IPS-11a (cell line): ENCODE data around the gene QPCT.
"Not testable (repeated sequence)": the region's sequence is repeated elsewhere in the genome, so short reads cannot be mapped to it uniquely, and the experiment has no call there.

Source experiments
- H3K4me3 ChIP-seq: one replicate; pipeline ENCODE4 v1.5.1; 2013; ENCODE audit warnings: low read depth, low read length, control low read depth

The QPCT gene

DNA sequence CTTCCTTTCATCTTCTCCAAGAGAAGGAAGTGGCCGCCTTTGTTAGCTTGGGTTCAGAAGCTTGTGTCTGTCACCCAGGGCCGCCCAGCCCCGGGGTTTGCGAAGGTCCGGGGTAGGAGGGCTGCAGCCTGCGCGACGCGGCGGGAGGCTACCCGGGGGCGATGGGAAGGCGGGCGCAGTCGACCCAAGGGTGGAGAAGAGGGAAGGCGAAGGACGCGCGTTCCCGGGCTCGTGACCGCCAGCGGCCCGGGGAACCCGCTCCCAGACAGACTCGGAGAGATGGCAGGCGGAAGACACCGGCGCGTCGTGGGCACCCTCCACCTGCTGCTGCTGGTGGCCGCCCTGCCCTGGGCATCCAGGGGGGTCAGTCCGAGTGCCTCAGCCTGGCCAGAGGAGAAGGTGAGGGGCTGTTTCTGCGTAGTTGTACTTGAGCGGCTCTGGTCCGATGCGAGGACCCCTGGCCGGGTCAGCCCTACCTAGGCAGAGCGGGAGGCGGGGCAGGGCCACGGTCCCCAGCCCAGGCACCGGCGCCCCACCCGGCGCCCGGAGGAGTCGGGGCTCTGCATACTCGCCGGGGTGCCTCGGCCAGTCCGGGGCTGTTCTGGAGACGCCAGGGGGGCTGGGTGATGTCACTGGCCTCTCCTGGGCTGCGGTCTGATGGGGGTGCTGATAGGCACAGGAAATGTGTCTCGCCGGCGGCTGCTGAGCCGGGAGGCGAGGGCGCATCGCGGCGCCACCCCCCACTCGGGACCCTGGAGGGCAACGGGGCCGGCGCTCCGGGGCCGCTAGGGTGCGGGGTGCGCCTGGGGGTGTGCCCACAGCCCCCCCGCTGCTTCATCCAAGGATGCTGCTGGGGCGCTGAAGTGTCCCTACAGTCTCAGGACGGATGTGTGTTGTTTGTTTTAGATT is at the start of gene QPCT:
Gene QPCT, plus strand, starts transcription at position 178 of the 909 bp plus-strand sequence. Its CDS starts 102 bp downstream, at position 280.
- H3K4me3 ChIP-seq, result peak within 1 kb of the TSS; percentile 63

DNA sequence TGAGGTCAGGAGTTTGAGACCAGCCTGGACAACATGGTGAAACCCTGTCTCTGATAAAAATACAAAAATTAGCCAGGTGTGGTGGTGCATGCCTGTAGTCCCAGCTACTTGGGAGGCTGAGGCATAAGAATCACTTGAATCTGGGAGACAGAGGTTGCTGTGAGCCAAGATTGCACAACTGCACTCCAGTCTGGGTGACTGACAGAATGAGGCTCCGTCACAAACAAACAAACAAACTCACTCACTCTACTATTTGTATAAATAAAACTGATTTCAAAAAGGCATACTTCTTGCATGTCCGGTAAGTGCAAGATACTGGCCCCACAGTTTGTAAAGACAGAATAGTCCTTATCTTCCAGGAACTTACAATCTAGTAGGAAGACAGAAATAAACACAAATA is 49.6 kb upstream of the QPCT start:
- H3K4me3 ChIP-seq, result not testable (repeated sequence)

DNA sequence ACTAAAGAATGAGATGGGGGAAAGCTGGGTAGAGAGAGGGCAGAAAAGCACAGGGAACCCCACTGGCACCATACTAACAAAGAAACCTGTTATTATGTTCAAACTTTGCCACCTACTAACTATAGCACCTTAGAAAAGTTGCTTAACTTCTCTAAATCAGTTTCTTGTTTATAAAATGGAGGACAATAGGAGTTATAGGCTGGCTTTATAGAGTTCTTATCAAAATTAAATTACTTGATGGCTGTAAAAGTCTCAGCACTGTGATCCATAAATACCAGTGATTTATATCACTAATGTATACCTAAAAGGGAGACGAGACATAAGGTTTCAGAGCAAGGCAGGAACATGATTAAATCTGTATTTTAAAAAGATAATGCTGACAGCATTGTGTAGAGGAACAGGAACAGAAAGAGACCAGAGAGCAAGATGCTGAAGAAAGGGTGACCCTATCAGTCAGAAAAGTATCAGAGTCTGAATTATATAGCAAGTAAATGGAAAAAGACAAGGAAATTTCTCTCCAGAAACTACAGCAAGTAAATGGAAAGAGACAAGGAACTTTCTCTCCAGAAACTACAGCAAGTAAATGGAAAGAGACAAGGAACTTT is 48.9 kb upstream of the QPCT start:
- H3K4me3 ChIP-seq, result no peak overlapping the region

DNA sequence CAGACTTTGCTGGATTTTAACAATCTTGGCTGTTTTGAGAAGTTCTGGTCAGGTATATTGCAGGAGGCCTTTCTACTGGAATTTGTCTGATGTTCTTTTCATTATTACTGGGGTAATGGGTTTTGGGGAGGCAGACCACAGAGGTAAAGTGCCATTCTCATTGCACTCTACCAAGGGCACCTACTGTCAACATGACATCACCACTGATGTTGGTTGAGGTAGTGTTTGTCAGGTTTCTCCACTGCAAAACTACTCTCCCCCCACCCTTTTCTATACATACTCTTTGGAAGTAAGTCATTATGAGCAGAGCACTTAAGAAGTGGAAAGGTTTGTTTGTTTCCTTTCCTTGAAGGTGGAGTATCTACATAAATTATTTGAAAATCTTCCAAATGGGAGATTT is 46.8 kb upstream of the QPCT start:
- no peak overlapping the region for H3K4me3 ChIP-seq

DNA sequence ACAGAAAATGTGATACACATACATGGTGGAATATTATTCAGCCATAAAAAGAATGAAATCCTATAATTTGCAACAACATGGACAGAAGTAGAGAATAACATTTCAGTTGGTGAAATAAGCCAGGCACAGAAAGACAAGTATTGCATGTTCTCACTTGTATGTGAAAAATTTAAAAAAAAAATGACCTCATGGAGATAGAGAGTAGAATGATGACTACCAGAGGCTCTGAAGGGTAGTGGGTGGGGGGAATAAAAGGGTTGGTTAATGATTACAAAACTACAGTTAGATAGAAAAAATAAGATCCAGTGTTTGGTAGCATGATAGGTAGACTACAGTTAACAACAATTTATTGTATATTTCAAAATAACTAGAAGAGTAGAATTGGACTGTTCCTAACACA is 44.3 kb upstream of the QPCT start:
- H3K4me3 ChIP-seq, result no peak overlapping the region

DNA sequence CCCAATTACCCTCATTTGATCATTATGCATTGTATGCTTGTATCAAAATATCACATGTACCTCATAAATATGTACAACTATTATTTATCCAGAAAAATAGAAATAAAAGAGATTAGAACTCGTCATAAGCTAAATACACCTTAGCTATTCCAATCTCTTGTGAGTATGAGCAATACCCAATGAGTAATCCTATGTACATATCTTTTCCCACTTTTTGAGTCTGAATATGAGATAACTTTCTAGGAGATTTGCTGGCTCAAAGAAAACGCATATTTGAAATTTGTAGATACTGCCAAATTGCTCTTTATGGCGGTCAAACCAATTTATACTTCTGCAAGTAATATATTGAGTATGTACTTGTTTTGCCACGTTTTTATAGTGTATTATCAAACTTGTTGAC is 43.9 kb upstream of the QPCT start:
- no peak overlapping the region for H3K4me3 ChIP-seq

DNA sequence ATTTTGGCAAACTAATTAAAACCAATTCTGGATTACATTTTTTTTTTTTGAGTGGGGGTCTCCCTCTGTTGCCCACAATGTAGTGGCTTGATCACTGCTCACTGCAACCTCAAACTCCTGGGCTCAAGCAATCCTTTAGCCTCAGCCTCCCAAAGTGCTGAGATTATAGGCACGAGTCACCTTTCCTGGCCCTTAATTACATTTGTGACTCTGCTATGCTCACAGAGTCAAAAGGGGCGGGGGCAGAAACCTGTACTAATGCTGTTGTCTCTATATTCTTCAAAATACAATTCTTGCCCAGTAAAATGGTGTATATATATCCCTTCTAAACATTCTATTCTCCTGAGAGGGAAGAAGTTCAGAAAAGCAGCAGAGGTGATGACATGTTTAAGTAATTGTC is 43.0 kb upstream of the QPCT start:
- H3K4me3 ChIP-seq, result no peak overlapping the region

DNA sequence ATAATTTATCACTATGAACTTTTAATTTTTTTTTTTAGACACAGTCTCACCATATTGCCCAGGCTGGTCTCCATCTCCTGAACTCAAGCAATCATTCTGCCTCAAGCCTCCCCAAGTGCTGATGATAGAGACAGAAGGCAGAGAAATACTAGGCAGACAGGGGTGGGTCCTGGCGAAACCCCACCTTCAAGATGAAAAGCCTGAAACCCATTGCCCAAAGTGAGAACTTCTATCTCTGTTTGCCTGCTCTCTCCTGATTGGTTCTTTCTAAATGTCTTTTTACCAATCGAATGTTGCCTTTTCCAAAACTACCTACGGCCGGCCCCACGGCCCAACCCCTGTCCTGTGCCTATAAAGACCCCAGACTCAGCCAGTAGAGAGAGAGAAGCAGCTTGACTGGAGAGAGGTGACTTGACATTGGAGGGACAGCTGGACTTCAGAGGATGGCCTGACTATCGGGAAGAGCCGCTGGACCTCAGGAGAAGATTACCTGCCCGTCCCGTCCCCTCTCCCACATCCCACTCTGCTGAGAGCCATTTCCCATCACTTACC is 41.7 kb upstream of the QPCT start:
- H3K4me3 ChIP-seq, result no peak overlapping the region

DNA sequence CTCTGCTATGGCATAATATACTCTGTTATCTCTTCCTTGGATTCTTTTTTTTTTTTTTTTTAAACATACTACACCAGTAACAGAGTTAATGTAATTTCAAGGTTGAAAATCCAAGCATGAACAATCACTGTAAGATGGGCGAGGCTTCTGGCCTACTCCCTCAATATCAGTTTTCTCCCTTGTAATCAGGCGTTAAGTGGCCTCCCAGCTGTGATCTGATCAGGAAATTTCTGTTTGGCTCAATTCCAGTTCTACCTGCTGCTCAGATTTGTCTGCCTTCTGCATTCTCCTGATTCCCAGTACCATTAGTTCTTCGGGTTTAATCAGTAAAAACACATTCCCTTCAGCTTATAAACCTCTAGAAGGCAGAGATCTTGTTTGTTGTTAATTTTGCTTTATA is 38.4 kb upstream of the QPCT start:
- no peak overlapping the region for H3K4me3 ChIP-seq

DNA sequence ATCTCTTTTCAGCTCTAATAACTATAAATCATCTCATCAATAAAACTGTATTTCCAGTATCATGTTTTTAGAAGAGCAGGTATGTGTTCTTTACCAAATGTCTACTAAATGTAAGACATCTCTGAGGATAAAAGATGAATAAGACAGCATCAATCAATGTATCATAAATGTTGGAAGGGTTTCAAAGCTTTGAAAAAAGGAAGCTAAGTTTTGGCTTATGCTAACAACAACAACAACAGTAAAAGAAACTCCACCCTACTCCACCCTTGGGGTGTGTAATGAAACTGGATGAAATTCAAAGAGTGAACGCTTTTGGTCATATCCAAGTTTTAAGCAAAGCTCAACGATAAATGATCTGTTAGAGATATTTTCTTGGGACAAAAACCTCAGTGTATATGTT is 36.9 kb upstream of the QPCT start:
- no peak overlapping the region for H3K4me3 ChIP-seq

DNA sequence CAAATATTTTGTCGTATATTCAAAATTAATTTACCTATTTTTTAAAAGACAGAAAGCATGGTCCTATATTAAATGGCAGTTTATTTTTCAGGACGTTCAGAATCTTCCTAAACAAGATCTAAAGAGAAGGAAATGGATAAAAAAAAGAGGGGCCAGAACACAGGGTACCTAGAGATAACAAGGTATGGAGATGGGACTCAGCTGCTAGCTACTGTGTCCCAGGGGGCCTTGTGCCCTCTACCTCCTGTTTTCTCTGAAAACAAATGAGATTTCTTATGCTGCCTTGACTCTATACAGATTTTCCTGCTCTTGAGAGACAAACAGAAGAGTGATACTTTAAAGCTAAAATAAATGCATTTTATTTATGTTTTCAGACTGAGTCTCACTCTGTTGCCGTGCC is 29.1 kb upstream of the QPCT start:
- no peak overlapping the region for H3K4me3 ChIP-seq

DNA sequence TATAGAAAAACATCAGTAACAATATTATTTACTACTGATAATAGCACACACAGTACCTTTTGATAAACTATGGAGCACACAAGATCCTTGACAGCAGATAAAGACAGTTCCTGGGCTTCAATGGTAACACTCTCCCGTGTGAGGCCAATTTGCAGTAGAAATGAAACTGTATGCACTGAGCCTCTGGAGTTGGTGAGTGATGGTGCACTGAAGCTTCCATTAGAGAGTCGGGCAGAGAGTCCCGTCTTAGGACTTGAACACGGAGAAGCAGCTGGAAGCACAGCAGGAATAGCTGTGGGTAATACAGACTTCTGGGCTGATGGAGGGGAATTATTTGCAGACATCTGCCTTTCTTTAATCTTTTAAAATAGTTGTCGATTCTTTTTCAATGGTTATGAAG is 28.2 kb upstream of the QPCT start:
- no peak overlapping the region for H3K4me3 ChIP-seq

DNA sequence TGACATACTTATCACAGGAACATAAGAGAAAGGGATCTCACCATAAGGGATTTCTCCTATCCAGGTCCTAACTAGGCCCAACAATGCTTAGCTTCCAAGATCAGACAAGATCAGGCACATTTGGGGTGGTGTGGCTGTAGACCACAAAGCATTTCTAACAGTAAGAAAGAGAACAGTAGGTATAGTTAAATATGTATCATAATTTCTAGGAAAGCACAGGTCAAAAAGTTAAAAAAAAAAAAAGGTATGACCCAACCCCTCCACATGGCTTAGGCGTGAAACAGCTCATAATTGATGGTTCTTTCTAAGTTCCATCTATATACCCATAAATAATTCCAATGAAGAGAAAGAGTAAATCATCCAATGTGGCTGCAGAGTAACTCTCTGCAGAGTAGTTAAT is 26.7 kb upstream of the QPCT start:
- no peak overlapping the region for H3K4me3 ChIP-seq

DNA sequence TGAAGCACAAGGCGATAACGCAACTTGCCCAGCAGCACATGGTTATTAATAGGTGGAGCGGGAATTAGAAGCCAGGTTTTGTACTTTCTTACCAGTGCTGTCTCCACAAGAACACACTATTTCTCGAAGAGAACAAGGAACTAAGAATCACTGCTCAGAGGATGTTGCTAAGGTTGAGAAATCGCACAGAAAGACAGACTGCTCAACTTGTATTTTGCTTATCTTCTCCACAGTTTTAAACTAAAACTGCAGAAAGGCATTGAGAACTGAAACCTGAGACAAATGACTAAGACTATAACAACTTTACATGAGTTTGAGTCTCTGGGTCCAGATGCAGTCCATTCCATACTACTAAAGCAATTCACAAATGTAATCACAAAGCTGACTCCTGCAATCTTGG is 26.0 kb upstream of the QPCT start:
- no peak overlapping the region for H3K4me3 ChIP-seq

DNA sequence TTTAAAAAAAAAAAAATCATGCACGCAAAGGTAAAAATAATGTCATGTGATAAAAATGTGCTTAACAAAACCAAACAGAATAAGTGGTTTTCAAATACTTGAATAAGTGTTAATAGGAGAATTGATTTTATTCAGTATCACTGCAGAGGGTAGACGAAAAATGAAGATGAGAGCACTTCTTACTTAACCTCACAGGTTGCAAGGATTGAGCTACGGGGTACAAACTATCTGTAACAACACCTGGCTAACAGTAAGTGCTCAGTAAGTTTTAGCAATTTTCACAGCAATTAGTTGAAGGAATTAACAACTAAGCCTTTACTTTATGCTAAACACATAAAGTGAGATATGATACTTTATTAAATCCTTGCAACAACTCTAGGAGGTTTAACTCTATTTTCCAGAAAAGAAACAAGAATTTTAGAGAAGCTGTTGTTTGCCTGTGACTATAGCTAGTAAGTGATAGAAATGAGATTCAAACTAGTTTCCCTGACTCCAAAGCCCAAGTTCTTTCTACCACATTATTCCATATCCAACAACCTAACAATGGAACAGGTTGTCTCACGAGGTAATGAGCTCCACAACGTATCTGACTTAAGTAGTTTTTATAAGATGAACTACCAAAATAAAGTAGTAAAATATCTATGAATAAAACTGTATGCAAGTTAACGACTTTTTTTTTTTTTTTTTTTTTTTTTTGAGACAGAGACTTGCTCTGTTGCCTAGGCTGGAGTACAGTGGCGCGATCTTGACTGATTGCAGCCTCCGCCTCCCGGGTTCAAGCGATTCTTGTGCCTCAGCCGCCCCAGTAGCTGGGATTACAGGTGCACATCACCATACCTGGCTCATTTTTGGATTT is 24.4 kb upstream of the QPCT start:
- H3K4me3 ChIP-seq, result no peak overlapping the region

DNA sequence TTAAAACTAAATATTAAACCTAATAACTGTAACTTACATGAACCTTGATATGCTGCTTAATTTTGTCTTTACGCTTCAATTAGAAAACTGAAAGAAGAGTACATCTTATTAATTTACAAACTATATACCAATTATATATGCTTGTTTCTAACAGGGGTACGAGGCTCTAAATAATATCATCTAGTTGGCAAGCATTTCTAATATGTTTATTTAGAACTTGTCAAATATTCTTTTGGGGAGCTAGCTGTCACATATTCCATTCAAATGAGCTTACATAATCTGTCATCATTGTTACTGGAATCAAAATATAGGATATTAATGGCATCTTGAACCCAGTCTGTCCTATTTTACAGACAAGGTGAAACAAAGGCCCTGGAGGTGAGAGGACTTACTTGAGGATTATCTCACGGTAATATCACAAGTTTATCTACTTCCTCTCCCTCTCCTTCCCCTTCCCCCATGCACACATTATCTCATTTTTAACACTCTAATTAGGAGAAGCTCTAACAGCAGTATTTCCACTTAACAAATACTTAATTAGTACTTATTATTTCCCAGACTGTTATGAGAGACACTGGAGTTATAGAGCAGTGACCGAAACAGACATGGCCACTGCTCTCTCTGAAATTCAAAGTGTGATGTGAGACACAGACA is 23.3 kb upstream of the QPCT start:
- H3K4me3 ChIP-seq, result no peak overlapping the region

DNA sequence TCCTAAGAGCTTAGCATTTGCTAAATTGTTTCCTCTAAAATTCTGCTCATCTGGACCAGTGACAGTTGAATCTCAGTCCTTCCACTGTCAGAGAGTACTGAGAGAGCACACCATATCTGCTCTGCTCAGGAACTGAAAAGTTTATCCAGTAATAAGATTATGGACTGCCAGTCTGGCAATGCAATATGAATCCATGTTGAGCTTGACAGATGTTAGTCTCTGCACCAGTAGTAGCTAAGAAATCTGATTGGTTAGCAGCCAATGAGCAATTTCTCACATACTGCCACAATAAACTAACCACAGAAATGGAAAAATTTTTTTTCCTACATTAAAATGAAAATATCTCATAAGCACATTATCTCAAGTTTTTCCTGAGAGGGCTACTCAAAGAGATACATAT is 22.1 kb upstream of the QPCT start:
- no peak overlapping the region for H3K4me3 ChIP-seq

DNA sequence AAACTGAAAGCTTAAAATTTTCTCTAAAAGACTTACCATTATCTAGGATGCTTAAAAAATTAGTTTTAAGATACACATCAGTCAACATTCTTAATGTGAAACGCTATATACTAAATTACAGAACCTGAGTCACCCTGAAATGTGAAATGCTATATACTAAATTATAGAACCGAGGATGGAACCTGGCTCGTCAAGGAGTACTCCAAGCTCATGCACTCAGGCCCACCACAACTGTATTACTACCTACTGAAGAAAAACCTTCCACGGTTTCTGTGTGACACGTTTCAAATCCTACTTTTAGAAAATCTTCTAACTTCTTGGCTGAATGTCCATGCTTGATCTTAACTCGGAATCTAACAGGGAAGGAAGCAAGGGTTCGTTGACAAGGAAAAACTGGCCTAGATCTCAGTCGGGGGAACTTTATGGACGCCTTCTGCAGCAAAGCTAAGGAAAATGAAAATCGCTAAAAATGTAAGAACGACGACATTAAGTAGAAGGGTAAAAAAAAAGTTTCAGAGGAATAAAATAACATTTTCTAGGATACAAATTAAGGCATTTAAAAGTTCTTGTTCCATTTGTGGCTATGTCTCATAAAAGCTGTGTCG is 21.2 kb upstream of the QPCT start:
- H3K4me3 ChIP-seq, result peak overlapping the region; percentile 89

DNA sequence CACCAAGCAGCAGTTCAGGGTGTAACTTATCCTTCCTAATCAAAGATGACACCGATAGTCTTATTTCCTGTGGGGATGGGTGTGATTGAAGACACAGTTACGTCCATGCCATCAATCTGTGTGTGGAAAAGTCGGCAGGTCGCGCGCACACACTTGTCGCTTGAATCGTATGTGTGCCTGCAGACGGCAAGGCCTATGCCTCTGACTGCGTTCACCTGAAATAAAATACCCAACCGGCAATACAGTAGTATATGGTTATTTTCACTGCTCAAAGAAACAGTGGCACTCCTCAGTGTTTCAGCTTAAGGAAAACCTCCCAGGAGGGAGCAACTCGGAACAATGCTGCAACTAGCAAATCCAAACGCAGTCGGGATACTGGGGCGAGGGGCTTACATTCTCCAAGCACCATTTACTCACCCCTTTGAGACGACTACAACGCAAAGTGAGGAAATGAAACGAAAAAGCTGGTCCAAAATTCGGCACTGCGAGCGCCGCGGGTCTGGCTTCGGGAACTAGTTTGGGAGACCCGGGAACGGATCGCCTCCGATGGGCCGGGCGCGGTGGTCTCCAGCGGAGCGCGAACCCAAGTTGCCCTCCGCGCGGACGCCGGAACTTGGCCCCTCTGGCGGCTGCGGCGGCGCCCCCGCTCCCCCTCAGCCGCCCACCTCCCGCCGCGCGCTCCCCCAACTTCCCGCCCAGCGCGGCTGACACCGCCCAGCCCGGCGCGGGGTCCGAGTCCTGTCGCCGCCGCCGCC is 20.5 kb upstream of the QPCT start:
- H3K4me3 ChIP-seq, result peak overlapping the region; percentile 89

DNA sequence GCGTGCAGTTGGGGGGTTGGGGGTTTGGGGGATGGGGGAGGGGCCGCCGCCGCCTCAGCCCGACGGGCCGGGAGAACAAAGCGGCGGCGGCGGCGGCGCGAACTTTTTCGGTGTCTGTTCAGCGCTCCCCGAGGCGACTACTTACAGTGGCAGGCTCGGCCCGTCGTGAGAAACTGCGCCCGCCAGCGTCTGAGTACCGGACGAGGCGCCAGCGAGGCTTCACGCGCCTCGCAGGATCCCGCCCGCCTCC is 20.0 kb upstream of the QPCT start:
- H3K4me3 ChIP-seq, result peak overlapping the region; percentile 41
